ENCODE data around the gene METTL21A. TPM values are rescaled to one million over a fixed set of nuclear protein-coding genes. Genes with fewer than 3 reads are reported as not detected.

The METTL21A gene
- total RNA-seq (ENCODE audit: low replicate concordance): 11.1 and 15.9 TPM in 2 replicates

DNA sequence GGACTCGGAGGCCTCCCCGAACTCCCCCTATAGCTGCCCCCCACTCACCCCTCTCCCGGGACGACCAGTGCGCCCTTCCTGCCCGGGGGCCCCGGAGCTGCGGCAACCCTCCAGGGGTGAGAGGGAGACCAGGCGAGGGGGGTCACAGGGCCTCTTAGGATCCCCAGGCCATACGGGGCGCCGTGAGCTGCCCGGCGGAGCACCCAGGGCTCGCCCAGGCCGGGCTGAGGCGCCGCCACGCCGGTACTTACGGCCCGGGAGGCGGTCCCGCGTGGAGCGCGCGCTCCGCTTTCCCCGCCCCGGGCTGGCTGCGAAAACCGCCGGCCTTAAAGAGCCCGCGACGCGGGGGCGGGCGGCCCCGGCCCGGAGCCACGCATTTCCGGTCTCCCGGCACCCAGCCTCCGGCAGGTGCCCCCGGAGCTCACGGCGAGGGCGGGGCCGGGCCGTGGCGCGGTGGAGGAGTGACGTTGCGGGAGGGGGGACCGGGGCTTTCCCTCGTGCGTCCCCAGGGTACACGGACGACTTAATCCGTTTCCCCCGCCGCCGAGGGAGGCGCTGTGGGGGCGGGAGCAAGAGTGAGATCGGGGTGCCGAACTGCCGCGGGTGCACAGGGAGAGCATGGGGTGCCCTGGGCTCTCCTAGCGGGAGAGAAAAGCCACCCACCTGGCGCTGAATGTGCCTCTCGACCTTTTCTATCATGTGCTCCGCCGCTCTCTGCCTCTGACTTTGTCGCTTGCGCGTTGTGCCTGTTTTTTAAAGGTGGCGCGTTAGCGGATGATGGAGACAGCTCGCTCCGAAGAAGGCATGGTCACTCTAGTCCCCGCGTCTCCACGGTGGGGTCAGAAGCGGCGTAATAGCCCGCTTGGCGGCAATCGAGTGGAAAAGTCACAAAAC, at the start of gene METTL21A:
Gene METTL21A, minus strand, starts transcription at position 381 of the 894 bp plus-strand sequence. CDS start 1,019 bp downstream, outside the sequence.
- DNase-seq (ENCODE audit: low read depth): peak; percentile 75
- peak within 1 kb of the TSS; percentile 88 for H3K4me3 ChIP-seq (ENCODE audit: low read depth, low read length)
- TF ChIP-seq, protein P1, sequence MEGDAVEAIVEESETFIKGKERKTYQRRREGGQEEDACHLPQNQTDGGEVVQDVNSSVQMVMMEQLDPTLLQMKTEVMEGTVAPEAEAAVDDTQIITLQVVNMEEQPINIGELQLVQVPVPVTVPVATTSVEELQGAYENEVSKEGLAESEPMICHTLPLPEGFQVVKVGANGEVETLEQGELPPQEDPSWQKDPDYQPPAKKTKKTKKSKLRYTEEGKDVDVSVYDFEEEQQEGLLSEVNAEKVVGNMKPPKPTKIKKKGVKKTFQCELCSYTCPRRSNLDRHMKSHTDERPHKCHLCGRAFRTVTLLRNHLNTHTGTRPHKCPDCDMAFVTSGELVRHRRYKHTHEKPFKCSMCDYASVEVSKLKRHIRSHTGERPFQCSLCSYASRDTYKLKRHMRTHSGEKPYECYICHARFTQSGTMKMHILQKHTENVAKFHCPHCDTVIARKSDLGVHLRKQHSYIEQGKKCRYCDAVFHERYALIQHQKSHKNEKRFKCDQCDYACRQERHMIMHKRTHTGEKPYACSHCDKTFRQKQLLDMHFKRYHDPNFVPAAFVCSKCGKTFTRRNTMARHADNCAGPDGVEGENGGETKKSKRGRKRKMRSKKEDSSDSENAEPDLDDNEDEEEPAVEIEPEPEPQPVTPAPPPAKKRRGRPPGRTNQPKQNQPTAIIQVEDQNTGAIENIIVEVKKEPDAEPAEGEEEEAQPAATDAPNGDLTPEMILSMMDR (IDR thresholded peaks at IDR 0.05; ENCODE audit: insufficient read depth, low read length): peak; percentile 56

DNA sequence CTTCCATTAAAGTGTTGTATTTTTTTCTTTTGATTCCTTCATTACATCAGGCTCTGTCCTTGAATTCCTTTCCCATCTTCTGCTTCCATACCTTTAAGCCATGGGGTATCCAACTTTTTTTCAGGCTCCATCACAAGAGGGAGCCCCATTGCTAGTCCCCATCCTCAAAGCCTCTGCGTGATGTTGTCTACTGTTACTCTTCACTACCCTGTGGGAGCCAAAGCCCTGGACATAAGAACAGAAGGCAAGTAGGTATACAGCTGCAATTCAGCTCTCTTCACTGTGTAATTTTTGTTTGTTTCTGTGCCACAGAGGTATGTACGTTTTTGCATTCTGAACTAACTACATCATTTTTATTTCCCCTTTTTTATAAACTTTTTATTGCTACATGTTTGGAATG, 49.6 kb upstream of the METTL21A start:
- TF ChIP-seq, protein P1 (IDR thresholded peaks at IDR 0.05; ENCODE audit: insufficient read depth, low read length): no peak
- DNase-seq (ENCODE audit: low read depth): no peak
- no peak overlapping the region for H3K4me3 ChIP-seq (ENCODE audit: low read depth, low read length)

DNA sequence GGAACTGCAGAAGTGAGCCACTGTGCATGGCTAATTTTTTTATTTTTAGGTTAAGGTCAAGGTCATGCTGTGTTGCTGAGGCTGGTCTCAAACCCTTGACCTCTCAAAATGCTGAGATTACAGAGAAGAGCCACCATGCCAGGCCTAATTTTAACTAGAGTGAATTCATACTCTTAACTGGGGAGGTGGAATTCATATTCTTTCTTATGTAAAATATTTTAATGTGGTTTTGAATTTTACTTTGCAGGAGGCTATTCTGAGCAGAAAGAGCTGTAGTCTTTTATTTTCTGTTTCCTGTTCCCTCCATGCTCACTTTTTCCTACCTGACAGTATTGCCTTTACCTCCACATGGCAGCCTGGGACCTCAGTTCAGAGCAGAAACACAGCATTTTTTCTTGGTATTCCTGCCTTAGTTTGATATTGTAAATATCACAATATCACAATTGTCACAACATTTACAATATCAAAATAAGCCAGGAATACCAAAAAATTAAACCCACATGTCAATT, 49.1 kb upstream of the METTL21A start:
- TF ChIP-seq, protein P1 (IDR thresholded peaks at IDR 0.05; ENCODE audit: insufficient read depth, low read length): no peak
- DNase-seq (ENCODE audit: low read depth): no peak
- no peak overlapping the region for H3K4me3 ChIP-seq (ENCODE audit: low read depth, low read length)

DNA sequence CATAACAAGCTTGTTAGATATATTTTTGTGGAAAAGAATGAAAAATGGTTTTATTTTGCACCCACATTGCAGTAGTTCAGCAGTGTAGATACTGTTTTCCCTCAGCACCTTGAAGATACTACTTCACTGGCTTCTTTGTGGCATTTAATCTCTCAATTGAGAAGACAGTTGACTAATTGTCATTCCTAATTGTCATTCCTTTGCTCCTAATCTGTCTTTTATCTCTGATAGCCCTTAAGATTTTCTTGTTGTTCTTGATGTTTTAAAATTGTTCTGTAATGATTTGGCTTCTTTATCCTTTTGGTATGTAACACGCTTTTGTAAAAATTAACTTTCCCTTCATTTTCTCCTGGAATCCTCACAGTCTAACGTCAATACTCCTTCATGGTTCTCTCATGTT, 48.2 kb upstream of the METTL21A start:
- DNase-seq (ENCODE audit: low read depth): no peak
- TF ChIP-seq, protein P1 (IDR thresholded peaks at IDR 0.05; ENCODE audit: insufficient read depth, low read length): no peak
- no peak overlapping the region for H3K4me3 ChIP-seq (ENCODE audit: low read depth, low read length)

DNA sequence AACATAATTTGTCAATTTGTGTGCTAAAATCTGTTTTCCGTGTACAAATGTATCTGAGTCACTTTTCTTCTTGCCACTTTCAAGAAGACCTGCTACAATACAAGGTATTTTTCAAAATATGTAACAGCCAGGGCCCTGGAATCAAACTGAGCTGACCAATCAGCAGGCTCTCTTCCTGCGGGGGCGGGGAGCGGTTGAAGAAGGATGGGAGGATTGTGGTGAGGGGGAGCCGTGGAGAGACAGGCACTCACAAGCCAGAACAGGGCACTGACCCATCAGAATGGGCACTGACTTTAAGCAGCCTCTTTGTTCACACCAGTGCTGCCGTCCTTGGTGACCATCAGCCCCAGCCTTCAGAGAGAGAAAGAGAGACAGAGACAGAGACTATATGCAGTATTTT, 45.7 kb upstream of the METTL21A start:
- TF ChIP-seq, protein P1 (IDR thresholded peaks at IDR 0.05; ENCODE audit: insufficient read depth, low read length): no peak
- no peak for DNase-seq (ENCODE audit: low read depth)
- H3K4me3 ChIP-seq (ENCODE audit: low read depth, low read length): no peak overlapping the region

DNA sequence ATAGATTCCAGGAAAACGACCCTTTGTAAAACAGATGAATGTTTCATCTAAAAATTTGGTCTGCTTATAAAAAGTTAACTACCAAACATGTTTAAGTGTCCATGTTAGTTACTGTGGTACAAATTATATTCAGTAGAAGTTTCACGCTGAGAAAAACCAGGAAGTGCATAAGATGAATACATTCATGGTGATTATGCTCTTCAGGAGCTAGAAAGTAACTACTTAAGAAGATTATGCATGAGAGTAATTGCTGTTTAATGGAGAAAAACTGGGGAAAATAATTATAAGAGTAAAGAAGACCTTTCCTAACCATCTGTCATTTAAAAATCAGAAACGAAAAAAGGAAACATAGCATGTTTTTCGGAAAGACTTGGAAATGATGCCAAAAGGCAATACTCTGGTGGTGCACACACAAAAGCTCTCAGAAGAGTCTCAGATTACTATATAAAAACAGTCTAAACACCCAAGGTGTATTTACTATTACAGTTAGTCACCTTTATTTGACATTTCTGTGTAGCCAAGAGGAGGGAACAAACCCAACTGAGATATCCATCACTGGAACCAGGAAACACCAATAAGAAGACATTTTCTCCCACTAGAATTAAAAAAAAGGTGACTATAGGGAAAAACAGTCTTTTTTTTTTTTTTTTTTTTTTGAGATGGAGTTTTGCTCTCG, 38.8 kb upstream of the METTL21A start:
- H3K4me3 ChIP-seq (ENCODE audit: low read depth, low read length): no peak overlapping the region
- TF ChIP-seq, protein P1 (IDR thresholded peaks at IDR 0.05; ENCODE audit: insufficient read depth, low read length): no peak
- no peak for DNase-seq (ENCODE audit: low read depth)
